GM21526 (cell line): ENCODE data around the gene APOBEC3B.
"Not testable (repeated sequence)": the region's sequence is repeated elsewhere in the genome, so short reads cannot be mapped to it uniquely, and the experiment has no call there.

ENCODE experiments used
- ATAC-seq: cut with Tn5 transposase; IDR thresholded peaks from one replicate; pipeline ENCODE4 v1.9.1; 2021; ENCODE audit warnings: moderate library complexity; ENCODE audit not compliant: unreplicated experiment, low FRiP score

The APOBEC3B gene

DNA sequence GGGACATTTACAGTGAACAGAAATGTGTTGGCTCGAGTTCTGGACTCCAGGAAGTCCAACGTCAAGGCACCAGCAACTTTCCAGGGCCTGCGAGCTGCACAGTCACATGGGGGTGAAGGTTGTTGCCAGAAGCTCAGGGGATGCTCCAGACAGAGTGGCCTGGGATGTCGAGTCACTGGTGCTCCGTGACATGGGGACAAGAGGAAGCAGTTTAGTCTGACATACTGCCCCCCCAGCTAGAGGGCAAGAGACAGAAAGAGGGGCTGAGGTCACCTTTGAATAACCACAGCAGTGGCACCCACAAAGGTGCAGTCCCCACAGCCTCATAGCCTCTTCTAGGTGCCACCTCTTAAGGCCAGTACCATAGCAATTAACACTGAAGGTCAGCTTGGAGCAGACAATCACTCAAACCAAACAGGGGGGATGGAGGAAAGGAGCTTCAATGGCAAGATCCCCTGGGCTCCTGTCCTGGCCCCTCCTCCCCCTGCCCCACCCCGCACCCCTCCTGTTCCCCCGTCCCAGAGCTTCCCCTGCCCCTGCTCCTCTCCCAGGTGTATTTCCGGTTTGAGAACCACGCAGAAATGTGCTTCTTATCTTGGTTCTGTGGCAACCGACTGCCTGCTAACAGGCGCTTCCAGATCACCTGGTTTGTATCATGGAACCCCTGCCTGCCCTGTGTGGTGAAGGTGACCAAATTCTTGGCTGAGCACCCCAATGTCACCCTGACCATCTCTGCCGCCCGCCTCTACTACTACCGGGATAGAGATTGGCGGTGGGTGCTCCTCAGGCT is 42.6 kb downstream of the APOBEC3B start:
- ATAC-seq, result no peak

DNA sequence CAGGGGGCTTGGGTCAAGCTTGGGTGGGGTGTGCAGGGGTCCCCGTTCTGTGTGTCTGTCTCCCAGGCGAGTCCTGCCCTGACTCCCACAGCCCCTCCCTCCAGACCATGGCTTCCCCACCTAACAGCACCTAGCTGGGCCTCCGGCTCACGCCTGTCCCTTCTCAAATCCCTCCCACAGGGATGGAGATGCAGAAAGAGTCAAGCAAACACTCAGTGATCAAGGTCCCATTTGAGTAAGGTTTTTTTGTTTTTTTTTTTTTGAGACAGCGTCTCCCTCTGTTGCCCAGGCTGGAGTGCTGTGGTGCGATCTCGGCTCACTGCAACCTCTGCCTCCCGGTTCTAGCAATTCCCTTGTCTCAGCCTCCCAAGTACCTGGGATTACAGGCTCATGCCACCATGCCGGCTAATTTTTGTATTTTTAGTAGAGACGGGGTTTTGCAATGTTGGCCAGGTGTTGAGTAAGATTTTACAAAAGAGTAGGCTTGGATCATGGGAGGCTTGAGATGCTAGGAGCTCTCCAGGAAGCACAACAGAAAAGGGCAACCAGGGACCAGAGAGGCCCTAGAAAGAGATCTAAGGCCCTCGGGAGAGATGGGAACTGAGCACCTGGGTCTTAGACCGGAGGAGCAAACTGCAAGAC is 44.5 kb downstream of the APOBEC3B start:
- ATAC-seq, result no peak

DNA sequence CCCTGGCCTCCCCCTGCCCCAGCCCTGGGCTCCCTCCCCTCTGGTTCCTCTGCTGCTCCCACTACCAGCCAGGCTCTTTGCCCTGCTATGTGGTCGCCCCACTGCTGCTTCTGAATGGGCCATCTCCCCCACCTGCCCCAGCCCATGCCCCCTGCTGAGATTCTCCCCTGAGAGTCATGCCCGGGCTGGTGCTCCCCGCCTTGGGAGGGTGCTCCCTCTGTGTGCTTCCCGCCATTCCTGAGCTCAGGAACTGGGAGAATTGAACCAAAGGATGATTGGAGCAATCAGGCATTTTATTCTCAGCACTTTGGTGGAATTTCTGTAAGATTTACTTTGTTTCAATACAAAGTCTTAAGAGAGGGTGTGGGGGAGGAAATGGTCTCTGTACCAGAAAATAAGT is 45.6 kb downstream of the APOBEC3B start:
- ATAC-seq, result no peak

DNA sequence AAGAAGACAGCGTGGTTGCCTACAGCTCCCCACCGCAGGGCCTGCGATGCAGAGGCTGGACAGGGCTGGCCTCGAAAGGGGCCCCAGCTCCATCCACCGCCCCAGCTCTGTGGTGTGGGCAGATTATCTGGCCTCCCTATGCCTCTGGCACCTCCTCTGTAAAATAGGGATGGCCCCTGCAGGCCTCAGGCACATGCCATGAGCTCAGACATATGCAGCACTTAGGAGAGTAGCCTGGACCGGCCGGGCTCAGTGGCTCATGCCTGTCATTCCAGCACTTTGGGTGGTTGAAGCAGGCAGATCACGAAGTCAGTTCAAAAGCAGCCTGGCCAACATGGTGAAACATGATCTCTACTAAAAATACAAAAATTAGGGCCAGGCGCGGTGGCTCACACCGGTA is 46.1 kb downstream of the APOBEC3B start:
- no peak for ATAC-seq

- ATAC-seq, result no peak
These were observed 47.1 kb downstream of the APOBEC3B start for GRCh38 chr22:39029227-39029626.

- no peak for ATAC-seq
These were observed 48.6 kb downstream of the APOBEC3B start for GRCh38 chr22:39030705-39031104.

DNA sequence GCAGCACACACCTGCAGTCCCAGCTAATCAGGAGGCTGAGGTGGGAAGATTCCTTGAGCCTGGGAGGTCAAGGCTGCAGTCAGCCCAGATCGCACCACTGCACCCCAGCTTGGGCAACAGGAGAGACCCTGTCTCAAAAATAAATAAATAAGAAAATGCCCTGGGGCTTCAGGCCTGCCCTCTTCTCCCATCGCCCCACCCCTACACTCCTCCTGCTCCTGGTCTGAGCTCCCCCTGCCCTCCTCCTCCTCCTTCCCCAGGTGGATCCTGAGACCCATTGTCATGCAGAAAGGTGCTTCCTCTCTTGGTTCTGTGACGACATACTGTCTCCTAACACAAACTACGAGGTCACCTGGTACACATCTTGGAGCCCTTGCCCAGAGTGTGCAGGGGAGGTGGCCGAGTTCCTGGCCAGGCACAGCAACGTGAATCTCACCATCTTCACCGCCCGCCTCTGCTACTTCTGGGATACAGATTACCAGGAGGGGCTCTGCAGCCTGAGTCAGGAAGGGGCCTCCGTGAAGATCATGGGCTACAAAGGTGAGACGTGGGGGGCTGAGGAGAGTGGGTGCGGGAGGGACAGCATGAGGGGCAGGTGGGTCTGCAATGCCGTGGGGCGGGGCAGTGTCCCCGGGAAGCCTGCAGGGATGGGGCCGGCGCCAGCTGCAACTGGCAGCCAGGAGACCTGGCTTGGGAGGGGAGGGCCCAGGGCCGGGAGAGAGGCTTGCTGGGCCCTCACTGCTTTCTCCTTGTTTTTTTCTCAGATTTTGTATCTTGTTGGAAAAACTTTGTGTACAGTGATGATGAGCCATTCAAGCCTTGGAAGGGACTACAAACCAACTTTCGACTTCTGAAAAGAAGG is 49.5 kb downstream of the APOBEC3B start:
- ATAC-seq, result not testable (repeated sequence)

- ATAC-seq, result not testable (repeated sequence)
These were observed 54.9 kb downstream of the APOBEC3B start for GRCh38 chr22:39037071-39037470.

DNA sequence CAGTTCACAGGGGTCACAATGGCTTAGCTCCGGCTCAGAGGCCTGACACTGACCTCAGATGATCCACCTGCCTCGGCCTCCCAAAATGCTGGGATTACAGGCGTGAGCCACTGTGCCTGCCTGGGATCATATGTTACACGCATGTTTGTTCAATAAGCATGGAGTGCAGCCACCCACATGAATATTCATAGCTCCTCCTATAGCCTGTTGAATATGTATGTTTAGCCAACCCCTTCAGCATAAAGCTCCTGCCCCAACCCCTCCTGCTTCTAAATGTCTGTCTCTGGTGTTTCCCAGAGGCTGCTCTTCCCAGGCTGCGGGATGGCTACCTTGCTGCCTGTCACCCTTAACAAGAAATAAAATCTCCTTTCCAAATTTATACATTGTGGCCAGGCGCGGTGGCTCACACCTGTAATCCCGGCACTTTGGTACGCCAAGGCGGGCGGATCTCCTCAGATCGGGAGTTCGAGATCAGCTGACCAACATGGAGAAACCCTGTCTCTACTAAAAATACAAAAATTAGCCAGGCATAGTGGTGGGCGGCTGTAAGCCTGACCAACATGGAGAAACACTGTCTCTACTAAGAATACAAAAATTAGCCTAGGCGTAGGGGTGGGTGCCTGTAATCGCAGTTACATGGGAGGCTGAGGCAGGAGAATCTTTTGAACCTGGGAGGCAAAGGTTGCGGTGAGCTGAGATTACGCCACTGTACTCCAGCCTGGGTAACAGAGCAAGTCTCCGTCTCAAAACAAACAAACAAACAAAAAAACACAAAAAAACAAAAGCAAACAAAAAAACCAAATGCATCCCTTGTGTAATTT is 57.4 kb downstream of the APOBEC3B start:
- no peak for ATAC-seq

GRCh38 chr22:39040155-39040537 is 58.0 kb downstream of the APOBEC3B start:
- ATAC-seq, result not testable (repeated sequence)

DNA sequence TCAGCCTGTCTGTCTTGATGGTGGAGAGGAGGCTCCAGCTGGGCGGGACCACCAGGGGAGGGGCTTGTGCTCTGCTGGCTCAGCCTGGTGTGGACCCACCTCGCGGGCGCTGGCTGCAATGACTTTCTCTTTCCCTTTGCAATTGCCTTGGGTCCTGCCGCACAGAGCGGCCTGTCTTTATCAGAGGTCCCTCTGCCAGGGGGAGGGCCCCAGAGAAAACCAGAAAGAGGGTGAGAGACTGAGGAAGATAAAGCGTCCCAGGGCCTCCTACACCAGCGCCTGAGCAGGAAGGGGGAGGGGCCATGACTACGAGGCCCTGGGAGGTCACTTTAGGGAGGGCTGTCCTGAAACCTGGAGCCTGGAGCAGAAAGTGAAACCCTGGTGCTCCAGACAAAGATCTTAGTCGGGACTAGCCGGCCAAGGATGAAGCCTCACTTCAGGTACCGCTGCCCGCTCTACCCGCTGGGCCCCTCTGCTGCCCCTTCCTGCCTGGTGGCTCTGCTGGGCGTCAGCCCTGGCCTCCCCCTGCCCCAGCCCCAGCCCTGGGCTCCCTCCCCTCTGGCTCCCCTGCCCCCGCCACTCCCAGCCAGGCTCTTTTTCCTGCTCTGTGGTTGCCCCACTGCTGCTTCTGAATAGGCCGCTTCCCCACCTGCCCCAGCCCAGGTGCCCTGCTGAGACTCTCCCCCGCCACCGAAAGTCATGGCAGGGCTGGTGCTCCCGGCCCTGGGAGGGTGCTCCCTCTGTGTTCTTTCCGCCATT is 58.6 kb downstream of the APOBEC3B start, which contains the start of gene APOBEC3F:
Gene APOBEC3F (plus strand): TSS at position 327 of the 759 bp plus-strand sequence. CDS start 97 bp downstream, at position 424.
- ATAC-seq, result peak; percentile 84

DNA sequence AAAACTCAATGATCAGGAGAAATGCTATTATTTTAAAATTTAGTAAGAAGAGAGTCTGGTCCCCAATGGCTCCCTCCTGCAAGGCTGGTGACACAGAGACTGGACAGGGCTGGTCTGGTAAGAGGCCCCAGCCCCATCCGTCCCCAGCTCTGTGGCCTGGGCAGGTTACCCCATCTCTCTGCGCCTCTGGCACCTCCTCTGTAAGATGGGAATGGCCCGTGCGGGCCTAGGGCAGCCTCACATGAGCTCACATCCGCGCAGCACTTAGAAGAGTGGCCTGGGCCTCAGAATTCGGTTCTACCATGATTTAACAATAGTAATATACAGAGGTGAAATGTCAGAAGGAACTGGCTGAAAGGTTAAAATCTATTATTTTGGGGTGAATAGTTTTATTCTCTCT is 59.8 kb downstream of the APOBEC3B start:
- no peak for ATAC-seq
